H1 (cell line): ENCODE results near the gene WTIP. TPM values are rescaled to one million over a fixed set of nuclear protein-coding genes. Genes with fewer than 3 reads are reported as not detected.
"Not testable (repeated sequence)": the region's sequence is repeated elsewhere in the genome, so short reads cannot be mapped to it uniquely, and the experiment has no call there.

Experiments used
- CTCF ChIA-PET: fragments of 300-600 bp; sonication (Branson Sonifier 250); formaldehyde crosslinking; loops from one replicate; lab custom pipeline; 2021; ENCODE audit not compliant: partially characterized antibody; lab: Charles Lee
- POLR2A ChIA-PET: fragments of 300-600 bp; sonication (Branson Sonifier 250); formaldehyde crosslinking; loops from one replicate; lab custom pipeline; 2021; ENCODE audit warnings: inconsistent platforms; ENCODE audit not compliant: partially characterized antibody; lab: Charles Lee
- DNase-seq, 2 experiments: peaks; one replicate each; pipeline versions ENCODE4 v3.0.0 to v3.0.0-alpha.2; 2010 to 2022; ENCODE audit warnings: low spot score in 2 of 2, low read depth in 1 of 2, mixed read lengths in 1 of 2
- FAIRE-seq: peaks from 2 replicates; lab custom pipeline; 2011; peaks lifted over from hg19 to GRCh38; lab: Jason Lieb, UNC
- H2AFZ ChIP-seq: 2 replicates; pipeline ENCODE4 v1.8.1; 2012; ENCODE audit warnings: low read length, inconsistent platforms
- H2AK5ac ChIP-seq: 2 replicates; pipeline ENCODE4 v1.6.1; 2013; ENCODE audit warnings: low read depth, low read length
- H2BK120ac ChIP-seq: replicated peaks from 2 replicates; pipeline ENCODE3; 2013; ENCODE audit warnings: low read depth, low read length, inconsistent platforms
- H2BK12ac ChIP-seq: 2 replicates; pipeline ENCODE4 v1.6.1; 2013; ENCODE audit warnings: low read depth, low read length
- H2BK15ac ChIP-seq: 2 replicates; pipeline ENCODE4 v1.6.1; 2013; ENCODE audit warnings: low read length
- H2BK20ac ChIP-seq: 2 replicates; pipeline ENCODE4 v1.6.1; 2013; ENCODE audit warnings: low read length
- H2BK5ac ChIP-seq: 2 replicates; pipeline ENCODE4 v1.6.1; 2013; ENCODE audit warnings: low read depth, low read length
- H3K14ac ChIP-seq: 2 replicates; pipeline ENCODE4 v1.6.1; 2013; ENCODE audit warnings: inconsistent platforms; ENCODE audit not compliant: insufficient read length
- H3K18ac ChIP-seq: 2 replicates; pipeline ENCODE4 v1.6.1; 2013; ENCODE audit warnings: low read length; ENCODE audit errors: extremely low read depth
- H3K23ac ChIP-seq: 2 replicates; pipeline ENCODE4 v1.6.1; 2013; ENCODE audit warnings: inconsistent platforms; ENCODE audit not compliant: insufficient read length
- H3K23me2 ChIP-seq: 2 replicates; pipeline ENCODE4 v1.6.1; 2013; ENCODE audit warnings: low read depth, low read length
- H3K27ac ChIP-seq: 2 replicates; pipeline ENCODE4 v1.6.1; 2011; ENCODE audit warnings: low read depth, low read length, inconsistent platforms
- H3K27me3 ChIP-seq, 4 experiments: replicated peaks in 1 of 4; 1 replicate in 1 of 4; 2 replicates in 3 of 4; pipeline versions ENCODE4 v1.6.1 to v1.8.1; 2011 to 2013; ENCODE audit warnings: low read length in 3 of 4, mild to moderate bottlenecking in 3 of 4, inconsistent platforms in 2 of 4, mixed read lengths in 2 of 4, moderate library complexity in 1 of 4; ENCODE audit not compliant: control insufficient read depth in 3 of 4, insufficient read depth in 3 of 4; ENCODE audit errors: extremely low read depth in 1 of 4
- H3K36me3 ChIP-seq, 4 experiments: 2 replicates each; pipeline versions ENCODE4 v1.6.1 to v1.8.1; 2011 to 2013; ENCODE audit warnings: mild to moderate bottlenecking in 4 of 4, low read length in 3 of 4, moderate library complexity in 2 of 4, control low read depth in 1 of 4, inconsistent platforms in 1 of 4; ENCODE audit not compliant: insufficient read depth in 4 of 4, control insufficient read depth in 2 of 4
- H3K4ac ChIP-seq: replicated peaks from 2 replicates; pipeline ENCODE3; 2013; ENCODE audit warnings: low read length, low read depth, mixed read lengths, inconsistent platforms; ENCODE audit not compliant: insufficient read length
- H3K4me1 ChIP-seq, 4 experiments: replicated peaks in 1 of 4; 1 replicate in 1 of 4; 2 replicates in 3 of 4; pipeline versions ENCODE4 v1.6.1 to v1.8.1; 2011 to 2013; ENCODE audit warnings: low read length in 3 of 4, inconsistent platforms in 2 of 4, mixed read lengths in 1 of 4; ENCODE audit not compliant: insufficient read depth in 4 of 4, control insufficient read depth in 3 of 4
- H3K4me2 ChIP-seq, 2 experiments: 2 replicates each; pipeline versions ENCODE4 v1.6.1 to v1.8.1; 2011 to 2013; ENCODE audit warnings: low read depth in 2 of 2, low read length in 2 of 2, control low read depth in 1 of 2, inconsistent platforms in 1 of 2, mild to moderate bottlenecking in 1 of 2; ENCODE audit not compliant: insufficient read depth in 1 of 2
- H3K4me3 ChIP-seq, 4 experiments: fragments of 200-600, 300-600 bp in 1 of 4; sonication (generic), shearing (Covaris generic), sonication (Bioruptor Twin) in 1 of 4; 2 replicates each; pipeline versions ENCODE4 v1.5.1 to v1.8.1; 2011 to 2016; ENCODE audit warnings: low read length in 4 of 4, low read depth in 3 of 4, control low read depth in 2 of 4, inconsistent platforms in 2 of 4, mild to moderate bottlenecking in 2 of 4, mixed read lengths in 1 of 4, moderate library complexity in 1 of 4; ENCODE audit not compliant: insufficient read depth in 2 of 4; ENCODE audit errors: extremely low read depth in 1 of 4
- H3K56ac ChIP-seq: replicated peaks from 2 replicates; pipeline ENCODE3; 2013; ENCODE audit warnings: low read depth, mild to moderate bottlenecking, mixed read lengths, low read length, inconsistent platforms; ENCODE audit not compliant: insufficient read length
- H3K79me1 ChIP-seq: 2 replicates; pipeline ENCODE4 v1.6.1; 2013; ENCODE audit warnings: low read depth, low read length, control low read depth
- H3K79me2 ChIP-seq, 2 experiments: 2 replicates each; pipeline versions ENCODE4 v1.6.1 to v1.8.1; 2012 to 2013; ENCODE audit warnings: low read length in 2 of 2, mild to moderate bottlenecking in 2 of 2, inconsistent platforms in 1 of 2; ENCODE audit not compliant: insufficient read depth in 2 of 2, control insufficient read depth in 1 of 2
- H3K9ac ChIP-seq, 4 experiments: replicated peaks in 1 of 4; 1 replicate in 1 of 4; 2 replicates in 3 of 4; pipeline versions ENCODE4 v1.6.1 to v1.8.1; 2011 to 2013; ENCODE audit warnings: low read depth in 3 of 4, low read length in 3 of 4, control low read depth in 2 of 4, mild to moderate bottlenecking in 2 of 4, moderate library complexity in 2 of 4, inconsistent platforms in 1 of 4; ENCODE audit errors: extremely low read depth in 1 of 4
- H3K9me3 ChIP-seq, 2 experiments: 2 replicates each; pipeline versions ENCODE4 v1.6.1 to v1.8.1; 2012 to 2013; ENCODE audit warnings: mild to moderate bottlenecking in 2 of 2, moderate library complexity in 2 of 2, control low read depth in 1 of 2, inconsistent platforms in 1 of 2, low read depth in 1 of 2, low read length in 1 of 2, mixed read lengths in 1 of 2; ENCODE audit not compliant: insufficient read depth in 2 of 2
- H4K20me1 ChIP-seq, 2 experiments: replicated peaks in 1 of 2; 2 replicates each; pipeline versions ENCODE3 to v1.8.1; 2011 to 2013; ENCODE audit warnings: inconsistent platforms in 2 of 2, low read length in 2 of 2, mild to moderate bottlenecking in 1 of 2; ENCODE audit not compliant: insufficient read depth in 2 of 2, control insufficient read depth in 1 of 2
- H4K5ac ChIP-seq: 2 replicates; pipeline ENCODE4 v1.6.1; 2013; ENCODE audit warnings: low read length, low read depth, mixed read lengths, inconsistent platforms; ENCODE audit not compliant: insufficient read length
- H4K8ac ChIP-seq: 2 replicates; pipeline ENCODE4 v1.8.0; 2013; ENCODE audit warnings: mild to moderate bottlenecking, moderate library complexity, low read length, inconsistent platforms; ENCODE audit not compliant: insufficient read depth; ENCODE audit errors: extremely low read depth
- H4K91ac ChIP-seq: replicated peaks from 2 replicates; pipeline ENCODE3; 2013; ENCODE audit warnings: low read length, mixed read lengths, inconsistent platforms; ENCODE audit not compliant: insufficient read length
- WGBS, 2 experiments: shearing (Covaris generic) in 1 of 2; methylation state at CpG; one replicate each; pipeline versions ENCODE4 v1.1.6 to v1.1.7; 2013 to 2015; ENCODE audit warnings: low lambda C conversion rate in 2 of 2, mixed read lengths in 2 of 2, inconsistent platforms in 1 of 2, low coverage in 1 of 2, missing lambda C conversion rate in 1 of 2; ENCODE audit not compliant: insufficient replicate concordance in 2 of 2, insufficient coverage in 1 of 2, insufficient read length in 1 of 2; ENCODE audit errors: extremely low coverage in 1 of 2, missing lambda C conversion rate in 1 of 2; 5-methylcytosine and 5-hydroxymethylcytosine counted together
- polyA plus RNA-seq, 7 experiments: library from polyadenylated mRNA; depleted of rRNA in 3 of 7; stranded (reverse) in 5 of 7; unstranded in 2 of 7; fragments of >200 nt in 5 of 7; fragments of 200-250 nt in 2 of 7; gene quantifications; 1 replicate in 5 of 7; 2 replicates in 1 of 7; 4 replicates in 1 of 7; pipeline versions ENCODE4 v1.2.1 to v1.2.3, GENCODE V29; 2011 to 2013; ENCODE audit warnings: missing spikeins in 2 of 7, mixed read lengths in 2 of 7
- total RNA-seq: library from RNA; stranded (reverse); fragmentation: NEBNext Ultra II Directional; extraction: Animal tissue kit (Norgen Biotek cat#: 25700); gene quantifications from 2 replicates; pipeline ENCODE4 v1.2.1, GENCODE V29; 2021

Gene WTIP
- total and polyA plus RNA-seq, 2 of the 8 experiments (the other 6 are each of a cell fraction or from before 2014, with no cell fraction given), result 8.7 to 15.4 TPM

GRCh38 chr19:34478496-34478895, 3.1 kb upstream of the WTIP start:
- not testable (repeated sequence) for H2AFZ ChIP-seq, H4K8ac ChIP-seq, H3K23ac ChIP-seq, H4K91ac ChIP-seq, H3K4me3 ChIP-seq, H3K9ac ChIP-seq, H4K20me1 ChIP-seq, H3K79me2 ChIP-seq, H2BK5ac ChIP-seq, H3K9me3 ChIP-seq, H2BK15ac ChIP-seq, H4K5ac ChIP-seq, H3K56ac ChIP-seq, H3K18ac ChIP-seq, H3K4ac ChIP-seq, H3K36me3 ChIP-seq, FAIRE-seq, H3K4me2 ChIP-seq, H3K79me1 ChIP-seq, H2AK5ac ChIP-seq, H3K27ac ChIP-seq, H2BK12ac ChIP-seq, H3K14ac ChIP-seq, H2BK120ac ChIP-seq, H2BK20ac ChIP-seq, DNase-seq
- Histone ChIP-seq H3K23me2 (peaks cover 18% of the 10 kb centered on the region; the same call in 1 of the 2 replicates), H3K27me3 (peaks cover 0 to 21% (median 15%) of the 10 kb centered on the region in 4 experiments; a peak in 6 of 7 replicates), H3K4me1 (peaks cover 0 to 15% (median 12%) of the 10 kb centered on the region in 4 experiments; a peak in 6 of 7 replicates)
- ChIA-PET POLR2A (interaction anchor here (1.2 to 8.6 kb wide), 5 partner anchors 12 to 113 kb away, joined by 3 to 47 read pairs (median 5); partner anchors contain the start of gene GPI), CTCF (interaction anchor here (0.6 to 1.2 kb wide), 4 partner anchors 8 to 370 kb away, joined by 3 to 5 read pairs (median 3); no protein-coding TSS in a partner anchor)
- WGBS, 2 experiments, result 93% methylated on average over 4 of the region's 4 CpGs; no CpG with 5 or more reads in 1 of the 2 experiments
